ENCODE measurements around the gene ZBTB7C. TPM values are rescaled to one million over a fixed set of nuclear protein-coding genes. Genes with fewer than 3 reads are reported as not detected.

ZBTB7C gene
- total RNA-seq, 6 experiments from 2014 or later, result not detected

GRCh38 chr18:48098007-48098406, 311.2 kb downstream of the ZBTB7C start:
- no peak for DNase-seq
- no peak overlapping the region for H3K27ac Mint-ChIP-seq
- no peaks in the 10 kb centered on the region for H3K9me3 Mint-ChIP-seq
- peaks cover 19% of the 10 kb centered on the region for H3K27me3 Mint-ChIP-seq (ENCODE audit: insufficient read depth)
- H3K36me3 Mint-ChIP-seq (ENCODE audit: low read depth), result no peaks in the 10 kb centered on the region
- H3K4me3 Mint-ChIP-seq, result no peak overlapping the region
- no peaks in the 10 kb centered on the region for H3K4me1 Mint-ChIP-seq (ENCODE audit: low read depth)
- no peak for TF ChIP-seq CTCF (IDR thresholded peaks at IDR 0.05)

GRCh38 chr18:48095726-48096125, 313.5 kb downstream of the ZBTB7C start:
- Mint-ChIP-seq H3K4me1 (ENCODE audit: low read depth) (no peaks in the 10 kb centered on the region), H3K27me3 (ENCODE audit: insufficient read depth) (peaks cover 25% of the 10 kb centered on the region)

GRCh38 chr18:48093104-48093503, 316.1 kb downstream of the ZBTB7C start:
- no peak for DNase-seq
- Mint-ChIP-seq H3K27me3 (ENCODE audit: insufficient read depth) (peaks cover 34% of the 10 kb centered on the region), H3K36me3 (ENCODE audit: low read depth) (no peaks in the 10 kb centered on the region), H3K9me3 (no peaks in the 10 kb centered on the region), H3K4me1 (ENCODE audit: low read depth) (no peaks in the 10 kb centered on the region), H3K27ac (no peak overlapping the region), H3K4me3 (no peak overlapping the region)
- no peak for TF ChIP-seq CTCF (IDR thresholded peaks at IDR 0.05)

More at GRCh38 chr18:48095726-48096125, 313.5 kb downstream of the ZBTB7C start:
- H3K27ac Mint-ChIP-seq, result no peak overlapping the region
- H3K36me3 Mint-ChIP-seq (ENCODE audit: low read depth), result no peaks in the 10 kb centered on the region
- H3K9me3 Mint-ChIP-seq, result no peaks in the 10 kb centered on the region
- DNase-seq, result no peak
- no peak overlapping the region for H3K4me3 Mint-ChIP-seq
- no peak for TF ChIP-seq CTCF (IDR thresholded peaks at IDR 0.05)

- H3K9me3 Mint-ChIP-seq, result no peaks in the 10 kb centered on the region
- no peaks in the 10 kb centered on the region for H3K4me1 Mint-ChIP-seq (ENCODE audit: low read depth)
- no peak for TF ChIP-seq CTCF (IDR thresholded peaks at IDR 0.05)
- H3K36me3 Mint-ChIP-seq (ENCODE audit: low read depth), result no peaks in the 10 kb centered on the region
- H3K4me3 Mint-ChIP-seq, result no peak overlapping the region
- peaks cover 38% of the 10 kb centered on the region for H3K27me3 Mint-ChIP-seq (ENCODE audit: insufficient read depth)
- no peak overlapping the region for H3K27ac Mint-ChIP-seq
- no peak for DNase-seq
Observed at GRCh38 chr18:48091869-48092497, 317.2 kb downstream of the ZBTB7C start.

GRCh38 chr18:48090702-48091101, 318.5 kb downstream of the ZBTB7C start:
- Mint-ChIP-seq H3K27ac (no peak overlapping the region), H3K4me1 (ENCODE audit: low read depth) (no peaks in the 10 kb centered on the region), H3K9me3 (no peaks in the 10 kb centered on the region), H3K36me3 (ENCODE audit: low read depth) (no peaks in the 10 kb centered on the region), H3K4me3 (no peak overlapping the region), H3K27me3 (ENCODE audit: insufficient read depth) (peaks cover 30% of the 10 kb centered on the region)
- TF ChIP-seq CTCF (IDR thresholded peaks at IDR 0.05), result no peak
- DNase-seq, result no peak

Data from HFFc6 (cell line).